EH (cell line): ENCODE measurements around the gene TNFRSF6B.
A peak's percentile ranks its signal among the peaks of the same experiment; 100 is the strongest.

Experiments used
- DNase-seq: peaks from one replicate; pipeline ENCODE4 v3.0.0-alpha.2; 2015; ENCODE audit warnings: low read depth

The TNFRSF6B gene

GRCh38 chr20:63697868-63698545 is 1.6 kb downstream of the TNFRSF6B start:
- DNase-seq = no peak

DNA sequence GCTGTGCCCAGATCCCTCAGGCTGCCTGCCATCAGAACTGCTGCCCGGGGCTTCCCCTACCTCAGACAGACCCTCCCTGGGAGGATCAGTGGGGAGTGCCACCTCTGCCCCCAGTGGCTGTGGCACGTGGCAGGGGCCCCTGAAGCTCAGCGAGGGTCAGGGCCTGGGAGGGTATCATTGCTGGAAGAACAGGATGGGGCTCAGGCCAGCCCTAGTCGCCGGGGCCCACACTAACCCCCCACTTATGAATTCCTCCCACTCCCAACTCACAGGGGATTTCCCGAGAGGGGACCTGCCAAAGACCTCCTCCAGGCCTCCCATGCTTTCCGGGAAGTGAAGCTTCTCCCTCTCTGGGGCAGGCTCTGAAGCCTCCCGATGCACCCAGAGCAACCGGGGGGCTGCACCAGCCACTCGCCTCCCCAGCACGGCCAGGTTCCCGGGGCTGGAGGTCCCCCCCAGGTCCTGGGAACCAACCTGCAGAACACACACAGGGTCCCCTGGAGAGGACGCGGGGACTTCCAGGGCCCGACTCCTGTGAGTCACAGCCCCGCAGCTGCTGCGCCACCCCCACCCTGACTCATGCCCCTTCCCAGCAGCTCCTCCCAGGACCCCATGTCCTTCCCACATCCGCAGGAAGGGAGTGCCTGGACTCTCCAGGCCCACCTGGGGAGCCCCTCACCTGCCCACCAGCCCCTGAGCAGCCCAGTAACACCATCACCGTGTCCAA is 2.5 kb downstream of the TNFRSF6B start:
- peak; percentile 92 for DNase-seq

- no peak for DNase-seq
Measured at GRCh38 chr20:63699466-63700198, 3.2 kb downstream of the TNFRSF6B start.

DNA sequence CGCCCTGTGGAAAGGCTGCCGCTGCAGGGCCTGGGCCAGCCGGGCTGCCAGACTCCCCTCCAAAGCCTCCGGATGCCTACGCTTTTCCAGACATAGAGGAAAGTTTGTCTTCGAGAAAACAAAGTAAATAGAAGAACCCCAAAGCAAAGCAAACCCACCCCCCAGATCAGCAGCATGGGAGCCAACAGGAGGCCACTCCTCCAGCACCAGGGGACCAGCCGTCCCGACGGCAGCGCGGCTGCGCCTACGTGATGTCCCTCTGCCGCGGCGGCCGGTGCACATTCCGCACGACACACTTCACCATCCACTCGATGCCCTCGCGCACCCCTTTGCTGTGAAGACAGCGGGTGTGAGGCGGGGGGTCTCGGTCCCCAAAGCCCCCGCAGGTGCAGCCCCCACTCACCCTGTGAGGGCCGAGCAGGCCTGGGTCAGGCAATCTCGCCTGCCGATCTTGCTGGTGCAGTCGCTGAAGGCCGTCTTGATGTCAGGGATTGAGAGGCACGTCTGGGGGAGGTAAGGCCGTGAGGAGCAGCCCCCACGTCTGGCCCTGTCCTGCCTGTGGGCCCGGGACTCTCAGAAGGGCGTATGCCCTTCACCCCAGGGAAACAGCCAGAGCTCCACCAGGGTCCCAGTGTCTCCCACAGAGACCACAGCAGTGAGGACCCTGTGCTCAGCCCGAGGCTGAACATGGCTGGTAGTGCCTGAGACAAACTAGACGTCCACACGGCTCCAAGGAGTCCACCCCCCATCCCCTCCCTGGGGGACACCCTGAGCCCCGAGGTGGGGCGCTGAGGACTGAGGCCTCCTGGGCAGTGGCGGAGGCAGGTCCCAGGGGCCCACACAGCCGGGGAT is 4.0 kb downstream of the TNFRSF6B start:
- DNase-seq = no peak

DNA sequence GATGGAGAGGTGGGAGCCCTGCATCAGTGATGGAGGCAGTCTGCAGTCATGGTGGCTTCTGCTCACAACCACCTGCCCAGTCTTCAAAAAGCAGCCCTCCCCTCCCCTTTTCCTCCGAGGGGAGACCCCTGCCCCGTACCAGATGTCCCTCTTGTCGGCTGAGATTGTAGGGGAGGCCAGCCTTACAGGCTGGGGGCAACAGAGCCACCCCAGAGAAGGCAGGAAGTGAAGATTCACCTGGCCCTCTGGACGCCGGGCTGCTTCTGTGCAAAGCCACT is 4.5 kb downstream of the TNFRSF6B start:
- DNase-seq = no peak

GRCh38 chr20:63701329-63702035 is 5.0 kb downstream of the TNFRSF6B start:
- DNase-seq = no peak

DNA sequence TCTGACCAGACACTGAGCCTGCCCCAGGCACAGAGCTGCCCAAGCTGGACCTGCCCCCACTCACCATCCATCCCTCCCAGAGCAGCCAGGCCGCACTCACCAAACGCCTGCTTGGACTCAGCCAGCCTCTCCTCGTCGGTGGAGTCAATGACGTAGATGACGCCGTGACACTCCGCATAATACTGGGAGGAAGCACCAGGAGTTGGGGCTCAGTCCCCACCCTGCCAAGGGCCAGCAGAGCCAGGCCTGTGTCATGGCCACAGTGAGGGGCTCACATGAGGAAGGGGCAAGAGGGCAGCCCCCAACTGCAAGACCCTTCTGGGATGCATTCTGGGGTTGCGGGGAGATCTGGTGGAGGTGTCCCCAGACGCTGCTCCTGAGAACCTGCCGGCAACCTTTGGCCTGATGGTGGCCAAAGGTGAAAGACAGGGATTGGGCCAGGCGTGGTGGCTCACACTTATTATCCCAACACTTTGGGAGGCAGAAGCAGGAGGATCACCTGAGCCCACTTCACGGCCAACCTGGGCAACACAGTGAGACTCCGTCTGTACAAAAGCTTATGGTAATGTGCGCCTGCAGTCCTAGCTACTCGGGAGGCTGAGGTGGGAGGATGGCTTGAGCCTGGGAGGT is 5.7 kb downstream of the TNFRSF6B start:
- no peak for DNase-seq

DNA sequence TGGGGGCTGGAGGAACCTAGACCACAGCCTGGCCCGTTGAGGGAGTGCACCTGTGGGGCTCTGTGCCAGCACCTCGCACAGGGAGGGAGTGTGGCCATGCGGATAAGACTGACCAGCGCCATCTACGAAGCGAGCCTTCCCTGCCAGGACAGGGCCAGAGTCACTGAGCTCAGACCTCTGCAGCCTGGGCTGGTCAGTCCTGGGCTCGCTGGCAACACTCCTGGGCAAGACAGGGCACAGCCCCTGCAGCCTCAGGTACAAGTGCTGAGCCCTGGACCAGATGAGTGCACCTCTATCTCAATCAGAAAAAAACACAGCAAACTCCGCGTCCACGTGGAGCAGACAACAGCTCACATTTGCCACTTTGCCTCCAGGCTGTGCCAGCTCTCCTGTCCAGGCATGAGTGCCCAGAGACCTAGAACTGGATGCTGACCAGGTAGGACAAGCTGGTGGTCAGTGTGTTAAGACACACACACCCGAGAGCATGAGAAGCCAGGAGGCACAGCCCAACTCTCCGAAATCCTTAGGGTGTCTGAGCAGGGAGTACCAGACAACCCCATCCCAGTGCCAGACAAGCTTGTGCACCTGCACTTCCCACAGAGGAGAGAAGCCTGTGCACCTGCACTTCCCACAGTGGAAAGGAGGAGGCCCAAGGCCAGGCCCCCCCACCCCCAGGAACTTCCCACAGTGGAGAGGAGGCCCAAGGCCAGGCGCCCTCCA is 6.5 kb downstream of the TNFRSF6B start:
- no peak for DNase-seq

DNA sequence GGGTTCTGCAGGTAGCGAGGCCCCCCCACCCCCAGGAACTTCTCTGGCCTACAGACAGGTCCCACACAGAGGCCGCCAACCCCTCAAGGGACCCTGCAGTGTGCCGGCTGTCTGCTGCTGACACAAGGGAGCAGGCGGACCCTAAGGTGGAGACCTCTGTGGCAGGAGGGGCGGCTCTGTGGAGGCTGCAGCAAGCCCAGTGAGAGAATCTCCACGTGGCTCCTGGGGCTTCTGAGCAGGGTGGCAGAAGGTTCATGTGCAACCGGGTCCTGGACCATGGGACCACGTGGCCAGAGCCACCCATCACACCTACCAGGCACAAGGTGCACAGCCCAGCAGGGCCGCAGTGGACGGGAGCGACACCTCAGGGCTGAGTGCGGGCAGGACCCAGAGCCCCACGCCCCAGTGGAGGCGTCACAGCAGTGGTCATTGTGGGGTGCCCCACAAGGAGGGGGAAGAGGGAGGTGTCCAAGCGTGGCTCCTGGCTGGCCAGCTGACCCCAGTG is 7.1 kb downstream of the TNFRSF6B start:
- DNase-seq = no peak

DNA sequence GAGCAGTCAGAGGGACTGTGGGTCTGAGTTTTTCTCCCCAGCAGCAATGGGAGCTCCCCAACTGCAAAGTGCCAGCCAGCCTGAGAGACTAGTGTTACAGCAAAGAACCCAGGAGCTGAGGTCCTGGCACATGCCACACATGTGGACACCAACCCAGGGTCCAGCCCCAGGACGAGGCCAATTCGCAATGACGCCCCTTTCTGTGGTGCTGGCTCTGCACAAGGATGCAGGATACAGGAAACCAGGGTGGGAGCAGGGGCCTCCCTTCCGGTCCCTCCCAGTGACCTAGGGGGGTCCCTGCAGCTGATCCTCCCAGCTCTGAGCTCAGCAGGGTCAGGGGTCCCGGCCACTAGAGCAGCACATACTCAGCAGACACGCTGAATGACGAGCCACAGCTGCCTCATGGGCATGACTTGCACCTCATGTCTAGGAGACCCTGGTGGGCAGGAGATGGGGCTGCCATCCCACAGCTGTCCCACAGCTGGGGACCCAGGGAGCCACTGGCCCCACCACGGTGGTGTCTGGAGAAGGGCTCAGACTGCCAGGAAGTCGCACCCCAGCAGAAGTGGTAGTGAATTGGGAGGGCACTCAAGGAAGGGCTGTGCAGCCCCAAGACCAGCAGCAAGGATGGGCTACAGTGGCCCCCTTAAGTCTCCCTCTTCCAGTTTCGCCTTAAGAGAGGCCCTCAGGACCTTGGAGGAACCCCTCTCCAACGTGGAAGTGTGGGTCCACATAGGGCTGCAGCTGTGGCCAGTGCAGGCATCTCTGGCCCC is 7.7 kb downstream of the TNFRSF6B start:
- DNase-seq = no peak

DNA sequence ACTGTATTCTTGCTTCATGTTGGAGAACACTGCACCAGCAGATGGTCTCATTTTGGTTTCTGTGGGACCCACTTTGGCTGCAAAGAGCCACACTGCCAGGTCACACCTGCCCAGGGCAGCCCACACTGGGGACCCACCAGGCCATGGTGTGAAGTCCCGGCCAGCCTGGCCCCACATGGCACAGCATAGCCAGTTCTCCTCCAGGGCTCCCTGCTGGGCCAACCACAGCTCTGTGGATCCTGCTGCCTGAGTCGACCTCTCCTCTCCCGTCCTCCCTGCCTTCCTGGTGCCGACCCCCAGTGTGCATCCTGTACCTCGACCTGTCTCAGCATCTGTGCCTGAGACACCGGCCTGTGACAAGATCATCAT is 8.3 kb downstream of the TNFRSF6B start:
- DNase-seq = no peak

DNA sequence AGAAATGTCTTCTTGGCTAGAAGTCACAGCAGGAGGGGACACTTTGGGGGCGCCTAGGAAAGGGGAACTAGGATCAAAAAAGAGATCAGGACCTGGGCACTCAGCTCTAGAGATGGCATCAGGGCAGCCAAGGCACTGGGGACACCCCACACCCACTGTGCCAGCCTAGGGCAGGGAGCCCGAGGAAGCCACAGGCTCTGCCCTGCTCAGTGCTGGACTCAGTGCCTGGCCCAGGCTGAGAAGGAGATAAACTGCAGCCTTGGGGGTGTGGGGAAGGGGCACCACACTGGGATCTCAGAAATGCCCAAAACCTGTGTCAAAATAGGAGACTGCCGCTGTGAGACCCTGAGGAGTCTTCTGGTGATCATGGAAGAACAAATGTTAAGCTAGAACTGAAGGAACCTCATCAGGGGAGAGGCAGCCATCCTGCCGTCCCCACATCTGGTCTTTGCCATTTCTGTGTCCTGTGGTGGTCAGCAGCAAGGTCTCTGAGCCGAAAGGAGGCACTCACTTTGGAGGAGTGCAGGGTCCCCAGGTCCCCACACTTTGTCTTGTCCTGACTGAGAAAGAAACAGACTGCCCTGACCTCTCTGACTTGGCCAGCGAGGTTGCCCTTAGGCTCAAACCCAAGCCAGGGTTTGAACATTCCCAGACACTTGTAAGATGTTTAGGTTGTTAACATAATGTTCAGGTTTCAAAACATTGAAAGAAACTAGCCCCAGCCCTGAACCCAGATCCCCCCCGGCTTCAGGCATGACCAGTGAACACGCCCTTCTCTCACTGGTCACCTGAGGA is 9.0 kb downstream of the TNFRSF6B start:
- DNase-seq = no peak

GRCh38 chr20:63706027-63706695 is 9.7 kb downstream of the TNFRSF6B start:
- no peak for DNase-seq

- DNase-seq = peak; percentile 49
Measured at GRCh38 chr20:63706852-63707557, 10.6 kb downstream of the TNFRSF6B start.

DNA sequence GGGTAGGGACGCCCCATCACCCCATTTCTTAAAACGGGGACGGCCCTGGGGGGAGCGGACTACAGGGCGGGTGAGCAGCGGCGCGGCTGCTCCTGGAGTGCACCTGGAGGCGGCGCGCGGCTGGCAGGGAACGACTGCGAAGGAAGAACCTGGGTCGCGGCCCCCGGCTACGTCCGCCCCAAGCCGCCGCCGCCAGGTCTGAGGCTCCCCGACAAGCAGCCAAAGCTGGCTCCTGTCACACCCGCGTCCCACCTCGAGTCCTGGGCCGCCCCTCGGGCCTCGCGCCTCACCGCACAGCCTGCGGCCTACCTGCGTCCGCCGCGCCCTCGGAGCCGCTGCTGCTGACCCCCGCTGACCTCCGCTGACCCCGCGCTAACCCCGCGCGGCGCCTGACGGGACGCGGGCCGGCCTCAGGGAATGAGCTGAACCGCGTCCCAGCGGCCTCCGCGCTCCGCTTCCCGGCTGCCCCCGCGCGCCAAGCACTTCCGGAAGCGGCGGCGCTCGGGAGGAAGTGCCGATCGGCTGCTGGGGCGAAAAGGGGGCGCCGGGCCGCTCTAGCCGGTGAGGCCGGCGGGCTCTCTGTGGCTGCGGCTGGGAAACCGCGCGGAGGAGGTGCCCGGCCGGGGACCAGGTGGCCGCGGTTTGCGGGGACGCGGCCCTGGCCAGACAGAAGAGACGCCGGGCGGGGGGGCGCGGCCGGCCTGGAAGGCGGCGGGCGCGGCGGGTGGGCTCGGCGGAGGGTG is 11.3 kb downstream of the TNFRSF6B start, which contains the start of the genes ARFRP1 and ZGPAT:
Gene ARFRP1, minus strand, starts transcription at position 419 of the 743 bp plus-strand sequence. CDS start 885 bp downstream, outside the sequence.
Gene ZGPAT, plus strand, starts transcription at position 482 of the 743 bp plus-strand sequence. CDS start 542 bp downstream, outside the sequence.
- DNase-seq = peak; percentile 81

DNA sequence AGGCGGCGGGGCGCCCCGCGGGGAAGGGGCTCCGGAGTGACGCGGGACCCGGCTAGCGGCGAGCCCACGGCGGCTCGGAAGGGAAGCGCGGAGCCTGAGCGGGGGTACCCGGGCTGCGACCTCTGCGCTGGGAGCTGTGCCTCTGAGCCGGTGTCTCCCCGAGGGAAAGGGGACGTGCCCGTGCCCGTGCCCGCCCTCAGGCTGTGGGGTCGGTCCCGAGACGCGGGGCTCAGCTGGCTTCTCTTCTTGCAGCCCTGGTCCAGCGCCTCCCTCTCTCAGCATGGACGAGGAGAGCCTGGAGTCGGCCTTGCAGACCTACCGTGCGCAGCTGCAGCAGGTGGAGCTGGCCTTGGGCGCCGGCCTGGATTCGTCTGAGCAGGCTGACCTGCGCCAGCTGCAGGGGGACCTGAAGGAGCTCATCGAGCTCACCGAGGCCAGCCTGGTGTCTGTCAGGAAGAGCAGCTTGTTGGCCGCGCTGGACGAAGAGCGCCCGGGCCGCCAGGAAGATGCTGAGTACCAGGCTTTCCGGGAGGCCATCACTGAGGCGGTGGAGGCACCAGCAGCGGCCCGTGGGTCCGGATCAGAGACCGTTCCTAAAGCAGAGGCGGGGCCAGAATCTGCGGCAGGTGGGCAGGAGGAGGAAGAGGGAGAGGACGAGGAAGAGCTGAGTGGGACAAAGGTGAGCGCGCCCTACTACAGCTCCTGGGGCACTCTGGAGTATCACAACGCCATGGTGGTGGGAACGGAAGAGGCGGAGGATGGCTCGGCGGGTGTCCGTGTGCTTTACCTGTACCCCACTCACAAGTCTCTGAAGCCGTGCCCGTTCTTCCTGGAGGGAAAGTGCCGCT is 12.1 kb downstream of the TNFRSF6B start:
- DNase-seq = no peak
